Amniotic epithelial cell (primary cell): ENCODE measurements around the gene IL4.
A peak's percentile ranks its signal among the peaks of the same experiment; 100 is the strongest.

Source experiments
- DNase-seq: peaks from one replicate; pipeline ENCODE4 v3.0.0-alpha.2; 2010; ENCODE audit warnings: low read depth

IL4 gene

DNA sequence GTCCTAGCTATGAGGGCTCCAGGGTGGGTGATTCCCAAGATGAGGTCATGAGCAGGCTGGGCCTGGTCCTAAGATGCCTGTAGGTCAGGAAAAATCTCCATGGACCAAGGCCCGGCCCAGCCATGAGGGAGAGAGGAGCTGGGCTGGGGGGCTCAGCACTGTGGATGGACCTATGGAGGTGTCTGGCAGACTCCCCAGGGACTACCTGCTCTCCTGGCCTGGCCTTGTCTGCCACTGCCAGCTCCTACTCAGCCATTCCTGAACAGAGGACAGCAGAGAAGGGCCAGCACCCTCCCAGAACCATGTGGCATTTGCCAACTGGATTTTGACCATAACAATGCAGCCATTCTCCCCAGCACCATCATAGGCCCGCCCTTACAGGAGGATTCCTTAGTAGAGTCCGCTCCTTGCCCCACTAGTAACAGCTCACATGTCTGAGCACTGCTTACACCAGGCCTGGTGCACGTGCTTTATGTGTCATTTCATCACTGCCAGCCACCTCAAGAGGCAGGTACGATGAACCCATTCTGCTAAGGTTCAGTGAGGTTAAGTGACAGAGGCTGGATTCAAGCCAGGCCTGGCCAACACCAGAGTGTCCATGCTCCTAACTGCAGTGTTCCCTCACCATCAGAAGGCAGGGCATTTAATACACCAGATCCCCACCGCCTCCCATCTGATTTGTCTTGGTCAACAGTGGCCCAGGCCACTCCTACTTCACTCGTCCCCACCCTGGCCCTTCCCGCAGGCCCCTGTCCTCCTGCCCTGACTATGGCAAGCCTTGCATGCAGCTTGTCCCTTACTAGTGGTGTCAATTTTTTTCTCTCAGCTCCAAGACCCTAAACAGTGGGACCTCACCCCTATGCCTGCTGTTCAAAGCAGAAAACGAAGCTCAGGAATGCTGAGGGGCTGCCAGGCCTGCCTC is 15.1 kb upstream of the IL4 start:
- DNase-seq: no peak

DNA sequence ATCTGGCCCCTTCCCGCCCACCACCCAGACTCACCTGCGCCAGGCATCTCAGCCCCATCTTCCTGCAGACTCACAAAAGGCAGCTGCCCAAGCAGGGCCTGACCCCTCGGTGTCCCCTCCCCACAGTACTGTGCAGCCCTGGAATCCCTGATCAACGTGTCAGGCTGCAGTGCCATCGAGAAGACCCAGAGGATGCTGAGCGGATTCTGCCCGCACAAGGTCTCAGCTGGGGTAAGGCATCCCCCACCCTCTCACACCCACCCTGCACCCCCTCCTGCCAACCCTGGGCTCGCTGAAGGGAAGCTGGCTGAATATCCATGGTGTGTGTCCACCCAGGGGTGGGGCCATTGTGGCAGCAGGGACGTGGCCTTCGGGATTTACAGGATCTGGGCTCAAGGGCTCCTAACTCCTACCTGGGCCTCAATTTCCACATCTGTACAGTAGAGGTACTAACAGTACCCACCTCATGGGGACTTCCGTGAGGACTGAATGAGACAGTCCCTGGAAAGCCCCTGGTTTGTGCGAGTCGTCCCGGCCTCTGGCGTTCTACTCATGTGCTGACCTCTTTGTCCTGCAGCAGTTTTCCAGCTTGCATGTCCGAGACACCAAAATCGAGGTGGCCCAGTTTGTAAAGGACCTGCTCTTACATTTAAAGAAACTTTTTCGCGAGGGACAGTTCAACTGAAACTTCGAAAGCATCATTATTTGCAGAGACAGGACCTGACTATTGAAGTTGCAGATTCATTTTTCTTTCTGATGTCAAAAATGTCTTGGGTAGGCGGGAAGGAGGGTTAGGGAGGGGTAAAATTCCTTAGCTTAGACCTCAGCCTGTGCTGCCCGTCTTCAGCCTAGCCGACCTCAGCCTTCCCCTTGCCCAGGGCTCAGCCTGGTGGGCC is 13.9 kb upstream of the IL4 start:
- DNase-seq: no peak

DNA sequence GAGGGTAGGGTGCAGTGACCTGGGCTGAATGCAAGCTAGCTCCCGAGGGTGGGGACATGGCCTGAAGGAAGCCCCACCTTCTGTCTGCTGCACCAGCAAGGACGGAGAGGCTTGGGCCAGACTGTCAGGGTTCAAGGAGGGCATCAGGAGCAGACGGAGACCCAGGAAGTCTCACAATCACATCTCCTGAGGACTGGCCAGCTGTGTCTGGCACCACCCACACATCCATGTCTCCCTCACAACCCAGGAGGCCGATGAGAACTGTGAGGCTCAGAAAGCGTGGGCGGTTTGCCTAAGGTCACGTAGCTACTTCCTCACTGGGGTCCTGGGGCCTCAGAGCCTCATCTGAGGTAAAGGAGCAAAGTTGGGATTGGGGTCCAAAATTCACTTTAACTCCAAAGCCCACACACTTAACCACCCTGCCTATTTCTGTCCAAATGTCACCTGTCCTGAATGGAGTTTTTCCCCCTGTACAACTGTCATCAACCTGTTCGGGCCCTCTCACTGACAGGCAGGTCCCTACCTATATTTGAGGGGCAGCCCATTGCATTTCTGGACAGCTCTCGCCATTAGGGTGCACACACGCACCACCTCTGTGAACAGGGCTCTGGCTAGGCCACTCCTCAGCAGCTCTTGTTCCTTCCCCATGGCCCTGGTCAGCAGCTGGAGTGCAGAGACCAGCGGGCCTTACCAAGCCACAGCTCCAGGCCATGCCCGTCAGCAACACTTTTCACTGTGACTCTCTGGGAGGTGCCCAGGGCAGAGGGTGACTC is 12.4 kb upstream of the IL4 start:
- DNase-seq: peak; percentile 19

DNA sequence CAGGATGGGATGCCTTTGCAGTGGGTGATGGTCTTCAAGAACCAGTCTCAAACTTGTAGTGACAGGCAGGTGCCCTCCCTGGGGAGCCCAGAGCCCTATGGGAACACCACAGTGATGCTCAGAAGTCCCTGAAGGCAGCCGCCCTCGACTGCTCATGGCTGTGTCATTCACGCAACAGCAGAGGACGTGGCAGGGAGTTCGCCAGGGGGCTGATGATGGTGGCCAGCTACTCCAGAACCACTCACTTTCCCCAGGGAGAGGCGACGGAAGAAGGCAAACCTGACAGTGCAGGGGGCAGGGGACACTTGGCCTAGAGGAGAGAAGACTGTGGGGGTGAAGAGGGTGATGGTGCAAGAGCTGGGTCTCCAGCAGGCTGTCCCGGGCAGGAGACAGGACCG is 11.8 kb upstream of the IL4 start:
- no peak for DNase-seq

DNA sequence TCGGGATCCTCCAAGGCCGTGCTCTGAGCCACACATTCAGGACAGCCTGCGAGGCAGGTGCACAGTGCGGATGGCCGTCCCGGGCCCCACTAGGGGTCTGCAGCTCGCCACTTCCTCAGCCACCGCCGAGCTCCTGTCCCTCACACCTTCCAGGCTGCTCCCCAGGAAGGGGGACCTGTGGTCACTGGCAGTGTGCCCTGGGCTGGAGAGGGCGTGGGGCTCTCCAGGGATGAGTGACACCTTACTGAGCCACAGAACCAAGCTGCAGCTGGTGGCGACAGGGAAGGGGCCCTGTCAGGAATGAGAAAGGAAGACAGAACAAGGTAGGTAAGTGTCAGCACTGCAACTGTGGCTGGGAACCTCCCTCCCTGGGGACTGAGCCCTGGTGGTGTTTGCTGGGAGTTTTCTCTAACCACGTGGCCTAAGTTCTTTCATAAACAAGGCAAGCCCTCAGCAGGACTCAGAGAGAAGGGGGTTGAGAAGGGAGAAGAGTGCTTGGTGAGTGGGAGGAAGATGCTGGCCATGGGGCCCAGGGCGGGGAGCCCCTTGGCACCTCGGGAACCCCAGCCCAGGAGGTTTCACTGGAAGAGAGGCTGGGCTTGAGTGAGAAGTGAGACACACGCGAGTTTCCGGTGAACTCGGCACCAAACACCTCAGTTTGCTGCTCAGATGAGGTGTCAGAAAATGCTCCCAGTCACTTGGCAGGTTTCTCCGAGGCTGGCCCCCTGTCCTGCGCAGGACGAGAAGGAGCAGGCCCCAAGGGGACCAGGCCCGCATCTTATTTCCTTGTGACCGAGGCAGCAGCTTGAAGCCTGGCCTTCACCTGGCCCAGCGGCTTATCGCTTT is 10.6 kb upstream of the IL4 start:
- DNase-seq: peak; percentile 26

DNA sequence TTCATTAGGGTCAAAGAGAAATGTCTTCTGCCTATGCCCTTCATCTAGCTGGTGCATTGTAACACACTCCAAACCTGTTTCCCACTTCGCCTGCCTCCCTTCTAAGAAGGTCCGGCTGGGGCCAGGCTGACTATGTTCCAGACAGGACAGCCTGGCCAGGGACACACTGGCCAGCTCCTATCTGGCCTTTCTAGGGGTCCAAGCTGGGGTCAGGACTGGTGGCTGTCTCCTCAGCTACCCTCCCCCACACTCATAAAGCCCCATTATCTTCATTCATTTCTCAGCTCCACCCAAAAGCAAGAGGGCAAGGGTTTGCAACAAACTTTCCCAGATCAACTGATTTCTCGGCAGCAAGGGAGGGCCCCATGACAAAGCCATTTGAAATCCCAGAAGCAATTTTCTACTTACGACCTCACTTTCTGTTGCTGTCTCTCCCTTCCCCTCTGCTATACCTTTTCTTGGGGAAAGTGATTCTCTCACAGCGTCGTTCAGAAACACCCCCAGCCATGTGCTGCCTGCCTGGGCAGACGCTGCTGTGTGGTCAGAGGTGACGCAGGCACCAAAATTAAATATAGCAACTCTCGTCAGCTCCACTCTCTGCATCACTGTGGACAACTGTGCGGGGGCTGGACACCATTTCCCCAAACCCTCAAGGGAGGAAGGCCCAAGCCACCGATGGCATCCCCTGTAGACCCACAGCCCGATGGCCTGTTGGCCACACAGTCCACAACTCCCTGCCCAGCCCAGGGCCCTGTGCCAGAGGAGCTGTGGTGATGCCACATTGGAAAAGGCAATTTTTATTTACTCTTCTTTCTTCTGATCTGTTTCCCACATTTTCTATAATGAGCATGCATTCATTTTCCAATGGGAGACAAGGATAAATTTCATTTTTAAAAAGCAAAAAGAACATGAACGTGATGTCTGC is 9.8 kb upstream of the IL4 start:
- no peak for DNase-seq

DNA sequence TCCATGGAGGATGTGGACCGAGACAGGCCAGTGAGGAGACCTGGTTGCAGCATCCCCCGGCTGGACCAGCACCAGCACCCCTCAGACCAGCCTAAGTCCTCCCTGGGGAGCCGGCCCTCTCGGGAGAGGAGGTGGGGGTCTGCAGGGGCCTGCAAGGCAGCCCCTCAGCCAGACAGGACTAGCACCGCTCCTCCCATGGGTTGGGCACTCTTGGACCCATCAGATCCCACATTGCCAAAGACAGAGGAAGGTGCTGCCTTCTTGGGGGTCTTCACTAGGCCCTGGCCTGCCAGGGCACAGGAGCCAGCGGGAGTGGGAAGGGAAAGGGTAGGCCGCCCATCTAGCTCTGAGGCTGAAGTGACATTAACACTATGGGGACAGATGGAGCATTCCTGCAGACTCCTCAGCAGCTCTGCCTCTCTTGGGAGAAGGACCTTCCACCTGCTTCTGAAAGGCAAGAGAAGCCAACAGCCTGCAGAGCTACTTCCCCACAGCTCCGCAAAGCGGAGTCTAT is 9.0 kb upstream of the IL4 start:
- DNase-seq: no peak

DNA sequence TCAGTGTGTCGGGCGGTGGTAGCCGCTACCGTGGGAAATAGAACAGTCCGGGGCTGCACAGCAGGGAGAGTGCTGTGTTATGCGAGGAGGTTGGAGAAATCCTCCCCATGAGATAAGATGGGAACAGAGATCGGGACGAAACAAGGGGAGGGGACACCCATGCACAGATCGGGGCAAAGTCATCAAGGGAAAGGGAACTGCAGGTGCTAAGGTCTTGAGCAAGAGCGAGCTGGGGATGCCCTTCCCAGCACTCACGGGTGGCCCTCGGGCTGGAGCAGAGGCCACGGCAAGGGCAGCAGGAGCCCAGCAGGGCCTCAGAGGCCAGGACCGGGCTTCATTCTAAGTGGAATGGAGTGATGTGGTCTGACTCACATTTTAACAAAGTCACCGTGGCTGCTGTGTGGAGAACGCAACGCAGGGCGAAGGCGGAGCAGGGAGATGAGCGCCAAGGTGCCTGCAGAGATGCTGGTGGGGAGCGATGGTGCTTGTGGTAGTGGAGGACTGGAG is 8.2 kb upstream of the IL4 start:
- no peak for DNase-seq

DNA sequence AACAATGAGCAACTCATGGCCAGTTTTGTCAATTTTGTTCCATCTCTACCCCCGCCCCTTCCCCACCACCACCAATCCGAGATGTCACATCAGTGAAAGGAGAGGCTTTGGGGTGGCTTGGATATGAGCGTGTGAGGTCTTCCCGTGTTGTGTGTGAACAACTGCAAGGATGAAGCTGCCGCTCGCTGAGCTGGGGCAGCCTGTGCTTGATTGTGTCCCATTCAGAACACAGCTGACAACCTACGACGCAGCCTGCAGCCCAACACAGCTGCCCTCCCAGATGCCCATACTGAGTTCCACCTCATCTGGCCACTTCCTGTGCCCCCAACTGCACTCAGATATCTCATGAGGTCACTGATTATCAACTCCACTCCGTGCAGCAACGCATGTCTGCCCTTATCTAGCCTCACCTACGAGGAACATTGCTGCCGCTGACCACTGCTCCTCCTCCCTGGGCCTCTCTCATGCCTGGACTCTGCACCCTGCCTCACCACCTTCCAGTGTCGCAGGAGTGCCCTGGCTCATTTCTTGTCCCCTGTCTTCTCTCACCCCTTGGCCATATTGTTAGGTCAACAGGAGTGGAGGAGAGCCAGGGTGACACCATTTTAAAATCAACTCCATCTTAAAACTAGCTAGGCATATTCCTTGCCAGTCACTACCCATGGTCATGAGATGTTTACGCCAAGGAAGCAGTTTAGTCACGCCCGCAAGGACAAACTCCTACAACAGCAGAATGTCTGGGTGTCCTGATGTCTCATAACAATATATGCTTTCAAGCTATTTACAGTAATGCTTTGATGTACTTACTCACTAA is 7.3 kb upstream of the IL4 start:
- DNase-seq: no peak

DNA sequence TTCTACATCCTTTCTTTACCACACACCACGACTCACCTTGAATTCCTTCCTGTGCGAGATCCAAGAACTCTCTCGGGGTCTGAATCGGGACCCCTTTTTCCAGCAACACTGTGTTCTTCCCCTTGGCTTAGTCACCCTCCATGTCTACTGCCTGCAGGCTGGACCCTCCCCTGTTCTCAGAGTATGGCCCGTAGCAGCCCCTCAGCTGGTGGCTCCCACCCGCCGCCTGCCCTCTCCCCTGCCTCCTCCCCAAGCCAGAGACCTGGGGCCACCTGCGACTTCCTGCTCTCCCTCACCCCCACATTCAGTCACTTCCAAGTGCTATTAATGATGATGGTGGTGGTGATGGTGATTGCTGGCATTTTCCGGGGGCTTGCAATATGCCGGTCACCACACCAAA is 6.5 kb upstream of the IL4 start:
- no peak for DNase-seq

DNA sequence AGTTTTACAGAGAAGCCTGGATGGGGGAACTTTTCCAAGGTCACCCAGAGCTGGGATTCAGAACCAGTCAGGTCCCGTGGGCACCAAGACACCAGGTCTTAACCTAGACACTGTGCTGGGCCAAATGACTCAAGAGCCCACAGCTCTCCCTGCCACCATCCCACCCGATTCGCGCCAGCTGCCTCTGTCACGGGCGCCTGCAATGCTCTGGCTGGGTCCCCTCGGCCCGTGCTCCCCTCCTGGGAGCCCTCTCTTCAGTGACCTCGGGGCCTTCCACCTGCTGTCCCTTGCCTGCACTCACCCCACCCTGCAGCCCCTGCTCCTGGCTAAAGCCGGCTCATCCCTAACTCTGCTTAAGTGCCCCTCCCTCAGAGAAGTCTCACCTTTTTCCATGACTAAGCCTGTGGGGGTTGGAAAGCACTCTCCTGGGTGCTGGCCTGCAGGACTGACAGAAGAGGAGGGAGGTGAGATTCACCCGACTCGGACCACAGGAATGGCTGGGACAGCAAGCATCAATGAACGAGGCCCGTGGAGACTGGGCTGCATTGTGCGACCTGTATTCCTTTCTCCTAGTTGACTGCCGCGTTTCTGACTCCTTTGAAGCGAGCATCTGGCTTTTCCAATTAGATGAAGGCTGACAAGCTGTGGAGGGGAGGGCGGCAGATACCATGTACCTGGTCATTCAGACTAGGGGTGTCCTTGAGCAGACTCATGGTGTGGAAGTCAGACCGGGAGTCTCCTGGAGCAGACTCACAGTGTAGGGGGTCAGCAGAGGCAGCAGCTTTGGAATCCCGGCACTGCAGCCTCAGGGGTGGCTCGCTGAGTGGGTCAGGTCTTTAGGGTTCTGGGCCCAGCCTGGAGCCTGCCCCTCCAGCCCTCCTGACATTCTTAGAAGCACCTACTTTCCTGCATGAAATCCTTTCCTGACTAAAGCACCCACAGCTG is 5.8 kb upstream of the IL4 start:
- no peak for DNase-seq

DNA sequence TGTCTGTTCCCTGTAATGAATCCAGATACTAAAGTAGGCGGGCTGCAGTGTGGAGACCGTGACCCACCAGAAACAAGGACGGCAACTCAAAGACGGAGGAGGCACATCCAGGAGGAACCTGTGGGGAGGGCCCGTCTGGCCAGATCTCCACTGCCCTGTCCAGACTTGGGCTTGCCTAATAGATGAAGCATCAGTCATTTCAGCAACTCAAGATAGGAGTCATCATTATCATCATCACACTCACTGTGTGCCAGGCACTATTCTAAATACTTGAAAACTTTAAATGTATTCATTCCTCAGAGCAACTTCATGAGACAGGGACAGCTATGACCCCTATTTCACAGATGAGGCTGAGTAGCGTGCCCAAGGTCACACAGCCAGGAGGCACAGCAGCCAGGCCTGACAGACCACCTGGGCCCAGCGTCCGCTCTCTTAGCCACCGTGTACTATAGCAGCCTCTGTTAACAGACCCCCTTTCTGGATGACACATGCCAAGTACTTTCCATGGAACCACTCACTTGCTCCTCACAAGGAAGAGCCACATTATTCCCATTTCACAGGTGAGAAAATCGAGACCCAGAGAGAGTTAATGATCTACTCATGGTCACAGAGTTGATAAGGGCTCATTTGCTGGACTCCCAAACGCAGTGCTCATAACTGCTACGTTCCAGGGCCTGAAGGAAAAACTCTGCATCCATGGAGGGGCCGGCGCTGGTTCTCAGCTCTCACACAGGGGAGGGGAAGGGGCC is 4.9 kb upstream of the IL4 start:
- peak; percentile 75 for DNase-seq

DNA sequence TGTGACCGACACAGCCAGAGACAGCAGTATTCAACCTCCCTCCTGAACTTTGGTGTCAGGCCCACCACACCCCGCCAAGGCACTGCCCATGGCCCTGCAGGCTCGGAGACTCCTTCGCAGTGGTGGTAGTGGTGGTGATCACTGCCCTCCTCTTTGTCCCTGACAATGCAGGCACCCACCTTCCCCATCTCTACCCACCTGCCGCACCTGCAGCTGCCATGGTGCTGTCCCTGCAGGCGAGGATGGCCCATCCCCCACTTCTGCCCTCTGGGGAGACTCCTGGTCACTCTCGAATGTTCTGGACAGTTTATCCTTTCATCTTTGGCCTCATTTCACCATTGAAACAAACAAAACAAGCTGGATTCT is 4.4 kb upstream of the IL4 start:
- no peak for DNase-seq

DNA sequence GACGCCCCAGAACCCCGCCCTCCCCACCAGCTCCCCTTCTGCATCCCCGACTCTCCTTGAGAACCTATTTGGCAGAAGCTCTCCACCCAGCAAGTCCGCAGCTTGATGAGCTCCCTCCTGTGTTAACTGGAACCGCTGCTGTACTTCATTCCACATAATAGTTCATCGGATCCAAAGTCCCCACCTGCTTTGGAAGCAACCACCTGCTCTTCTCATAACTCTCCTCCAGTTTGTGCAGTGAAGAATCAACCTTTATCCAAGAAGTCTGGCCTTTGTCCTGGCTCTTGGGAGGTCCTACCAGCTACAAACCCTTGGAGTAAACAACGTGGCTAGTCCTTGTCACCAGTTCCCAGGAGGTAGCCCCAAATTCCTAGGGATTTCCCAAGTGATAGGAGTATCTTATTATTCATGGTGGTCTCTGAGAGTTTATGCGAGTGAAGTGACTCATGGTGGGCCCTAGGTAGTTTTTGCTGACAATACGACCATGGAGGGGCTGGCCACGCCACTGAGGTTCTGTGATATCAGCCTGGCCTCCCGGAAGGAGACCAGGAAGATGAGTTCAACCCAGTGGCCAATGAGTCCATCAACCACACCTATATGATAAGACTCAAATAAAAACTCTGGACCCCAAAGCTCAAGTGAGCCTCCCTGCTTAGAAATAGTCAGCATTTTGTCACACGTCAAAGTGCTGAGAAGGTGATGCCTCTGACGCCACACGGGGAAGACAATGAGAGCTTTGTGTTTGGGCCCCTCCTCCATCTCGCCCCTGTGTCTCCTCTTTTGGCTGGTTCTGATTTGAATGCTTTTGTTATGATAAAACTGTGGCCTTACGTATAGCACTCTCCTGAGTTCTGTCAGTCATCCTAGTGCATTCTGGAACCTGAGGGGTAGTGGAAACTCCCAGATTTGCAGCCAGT is 3.6 kb upstream of the IL4 start:
- DNase-seq: no peak

DNA sequence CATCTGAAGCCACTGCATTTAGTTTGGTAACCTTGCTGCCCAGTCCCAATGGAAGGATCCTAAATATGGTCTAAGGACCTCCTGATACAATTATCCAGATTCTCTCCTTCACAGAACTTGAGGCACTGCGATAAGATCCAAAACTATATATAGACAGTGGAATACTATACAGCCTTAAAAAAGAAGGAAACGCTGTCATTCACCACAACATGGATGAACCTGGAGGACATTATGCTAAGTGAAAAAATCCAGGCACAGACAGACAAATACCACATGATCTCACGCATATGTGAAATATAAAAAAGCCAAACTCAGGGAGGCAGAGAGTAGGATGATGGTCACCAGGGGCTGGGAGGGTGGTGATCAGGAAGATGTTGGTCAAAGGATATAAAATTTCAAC is 2.8 kb upstream of the IL4 start:
- DNase-seq: no peak

DNA sequence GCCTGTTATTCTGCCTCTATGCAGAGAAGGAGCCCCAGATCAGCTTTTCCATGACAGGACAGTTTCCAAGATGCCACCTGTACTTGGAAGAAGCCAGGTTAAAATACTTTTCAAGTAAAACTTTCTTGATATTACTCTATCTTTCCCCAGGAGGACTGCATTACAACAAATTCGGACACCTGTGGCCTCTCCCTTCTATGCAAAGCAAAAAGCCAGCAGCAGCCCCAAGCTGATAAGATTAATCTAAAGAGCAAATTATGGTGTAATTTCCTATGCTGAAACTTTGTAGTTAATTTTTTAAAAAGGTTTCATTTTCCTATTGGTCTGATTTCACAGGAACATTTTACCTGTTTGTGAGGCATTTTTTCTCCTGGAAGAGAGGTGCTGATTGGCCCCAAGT is 301 bp upstream of the IL4 start:
- no peak for DNase-seq
